OCI-M2 (cell line): ENCODE data around the gene THAP9.
"Not testable (repeated sequence)": the region's sequence is repeated elsewhere in the genome, so short reads cannot be mapped to it uniquely, and the experiment has no call there.

ENCODE experiments used
- DNase-seq: peaks from one replicate; lab custom pipeline; 2025; ENCODE audit not compliant: unreplicated experiment; lab: John Stamatoyannopoulos, UW

THAP9 gene

GRCh38 chr4:82900411-82901182, at the start of gene THAP9:
THAP9 (plus strand) TSS chr4:82900735; CDS start chr4:82900803, 68 bp downstream.
- peak; percentile 60 for DNase-seq

GRCh38 chr4:82851318-82851717, 49.2 kb upstream of the THAP9 start:
- DNase-seq: no peak

- no peak for DNase-seq
These were observed 48.4 kb upstream of the THAP9 start for GRCh38 chr4:82851885-82852750.

GRCh38 chr4:82852751-82853285, 47.7 kb upstream of the THAP9 start:
- no peak for DNase-seq

- not testable (repeated sequence) for DNase-seq
These were observed 40.0 kb upstream of the THAP9 start for GRCh38 chr4:82860487-82860886.

- no peak for DNase-seq
These were observed 39.0 kb upstream of the THAP9 start for GRCh38 chr4:82861529-82861928.

GRCh38 chr4:82864336-82864979, 36.1 kb upstream of the THAP9 start:
- no peak for DNase-seq

GRCh38 chr4:82865592-82865991, 34.9 kb upstream of the THAP9 start:
- DNase-seq: no peak

- not testable (repeated sequence) for DNase-seq
These were observed 34.5 kb upstream of the THAP9 start for GRCh38 chr4:82866033-82866432.

- no peak for DNase-seq
These were observed 33.7 kb upstream of the THAP9 start for GRCh38 chr4:82866706-82867385.

- no peak for DNase-seq
These were observed 32.0 kb upstream of the THAP9 start for GRCh38 chr4:82868572-82868971.

GRCh38 chr4:82885410-82885809, 15.1 kb upstream of the THAP9 start:
- DNase-seq: no peak

- DNase-seq: no peak
These were observed 14.2 kb upstream of the THAP9 start for GRCh38 chr4:82886147-82886942.

- no peak for DNase-seq
These were observed 11.2 kb upstream of the THAP9 start for GRCh38 chr4:82889287-82889686.

GRCh38 chr4:82890528-82890900, 10.0 kb upstream of the THAP9 start:
- DNase-seq: no peak

- DNase-seq: peak; percentile 57
These were observed 9.4 kb upstream of the THAP9 start, which contains the start of gene SEC31A for GRCh38 chr4:82890901-82891706. SEC31A (minus strand) TSS chr4:82891153; CDS start chr4:82881936, 9,217 bp downstream.

- no peak for DNase-seq
These were observed 8.6 kb upstream of the THAP9 start for GRCh38 chr4:82891707-82892466.

- no peak for DNase-seq
These were observed 8.1 kb upstream of the THAP9 start for GRCh38 chr4:82892467-82892802.
